Left ventricle myocardium superior (tissue), 1 donor: Measurements from ENCODE around the gene ACOT7. TPM values are rescaled to one million over a fixed set of nuclear protein-coding genes. Genes with fewer than 3 reads are reported as not detected.
A peak's percentile ranks its signal among the peaks of the same experiment; 100 is the strongest.

Experiments
- ATAC-seq: fragments of 200-7000 bp; cut with Tn5 transposase; one replicate; pipeline ENCODE4 v1.9.1; 2020; ENCODE audit warnings: mild to moderate bottlenecking, moderate library complexity
- DNase-seq: peaks from one replicate; pipeline ENCODE4 v3.0.0-alpha.2; 2020
- intact Hi-C: fragments of 100-400 bp; cut with micrococcal nuclease; formaldehyde crosslinking; loops from one replicate; pipeline ENCODE4 v1.11.0; 2022
- total RNA-seq: library from RNA; stranded (reverse); fragmentation: NEBNext Ultra II Directional; extraction: Animal tissue kit (Norgen Biotek cat#: 25700); gene quantifications from one replicate; pipeline ENCODE4 v1.2.1, GENCODE V29; 2021
- donor health status: DM: no; HTN: yes; CAD: no; lungs with severe emphysema.

The ACOT7 gene
- total RNA-seq, 1 donor from 2014 or later: 7.8 TPM

DNA sequence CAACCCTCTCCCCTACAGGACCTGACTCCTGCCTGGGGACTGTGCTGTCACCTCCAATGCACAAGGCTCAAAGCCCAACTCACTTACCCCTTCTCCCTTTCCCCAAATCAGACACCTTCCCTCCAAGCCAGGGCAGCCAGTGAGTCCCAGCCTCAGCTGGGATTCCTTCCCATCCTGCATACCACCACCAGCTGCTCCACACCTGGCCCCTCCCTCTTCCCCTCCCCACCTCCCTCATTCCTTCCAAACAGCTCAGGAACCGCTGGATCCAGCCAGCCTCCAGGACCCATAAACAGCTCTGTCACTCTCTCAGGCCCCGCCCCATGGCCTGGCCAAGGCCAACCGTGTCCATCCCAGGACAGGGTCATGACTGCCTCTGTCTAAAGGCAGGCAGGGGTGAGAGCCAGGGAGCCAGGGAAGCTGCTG lies 41.4 kb downstream of the ACOT7 start:
- ATAC-seq (no peak), DNase-seq (no peak)
- intact Hi-C loops: no loop called here

DNA sequence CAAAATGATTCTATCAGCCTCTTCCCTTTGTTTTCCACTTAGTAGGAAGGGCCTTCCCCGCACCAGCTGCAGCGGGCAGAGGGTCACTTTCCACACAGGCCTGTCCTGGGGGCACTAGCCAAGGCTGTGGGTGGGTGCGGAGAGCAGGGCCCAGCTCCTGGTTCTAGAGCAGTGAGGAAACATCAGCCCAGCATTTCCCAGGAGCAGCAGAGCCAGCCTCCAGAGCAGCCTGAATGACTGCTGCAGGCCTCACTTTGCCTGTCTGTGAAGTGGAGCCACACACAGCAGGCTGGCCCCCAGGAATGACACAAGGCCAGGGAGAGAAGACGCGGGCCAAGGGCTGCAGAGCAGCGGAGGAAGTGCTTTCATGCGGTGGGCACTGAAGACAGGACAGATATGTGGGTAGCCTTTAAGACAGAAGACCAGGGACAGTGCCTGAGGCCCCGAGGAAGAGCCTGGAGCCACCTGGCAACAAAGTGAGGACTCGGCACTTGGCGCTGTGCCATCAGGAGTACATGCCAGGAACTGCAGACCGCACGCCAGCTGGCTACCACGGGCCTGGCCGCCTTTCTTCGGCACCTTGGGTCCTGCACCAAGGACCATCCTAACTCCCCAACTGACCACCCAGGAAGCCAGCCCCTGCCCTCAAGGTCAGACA lies 42.0 kb downstream of the ACOT7 start:
- intact Hi-C loops: no loop called here
- peak; percentile 77 for DNase-seq
- ATAC-seq: peak; percentile 37

DNA sequence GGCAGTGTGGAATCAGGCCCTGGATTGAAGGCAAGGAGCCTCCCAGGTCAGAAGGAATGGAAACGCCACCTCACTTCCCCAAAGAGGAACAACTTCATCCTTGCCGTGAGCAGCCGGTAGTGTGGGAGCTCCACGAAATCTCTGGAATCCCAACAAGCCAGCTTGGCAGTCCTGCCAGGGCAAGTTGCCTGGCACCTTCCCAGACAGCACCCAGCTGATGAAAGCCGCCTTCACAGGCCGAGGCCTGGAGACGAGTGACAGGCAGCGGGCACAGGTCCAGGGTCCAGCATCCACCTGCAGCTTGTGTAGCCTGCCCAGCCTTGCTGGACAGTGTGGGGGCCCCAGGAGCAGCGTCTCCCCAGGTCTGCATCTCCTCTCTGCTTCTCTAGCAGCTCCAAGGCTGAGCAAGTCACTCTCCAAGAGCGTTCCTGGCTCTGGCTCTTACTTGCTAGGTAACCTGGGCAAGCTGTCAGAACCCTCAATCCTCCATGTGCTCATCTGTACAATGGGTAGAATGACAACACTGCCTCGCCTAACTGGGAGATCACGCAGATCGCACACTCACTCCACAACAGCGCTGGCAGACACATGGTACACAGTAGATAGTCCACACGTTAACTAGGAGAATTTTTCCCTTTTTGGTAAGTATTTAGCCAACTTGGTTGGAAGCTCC lies 43.0 kb downstream of the ACOT7 start:
- peak; percentile 92 for DNase-seq
- peak; percentile 68 for ATAC-seq
- intact Hi-C loops: no loop called here

DNA sequence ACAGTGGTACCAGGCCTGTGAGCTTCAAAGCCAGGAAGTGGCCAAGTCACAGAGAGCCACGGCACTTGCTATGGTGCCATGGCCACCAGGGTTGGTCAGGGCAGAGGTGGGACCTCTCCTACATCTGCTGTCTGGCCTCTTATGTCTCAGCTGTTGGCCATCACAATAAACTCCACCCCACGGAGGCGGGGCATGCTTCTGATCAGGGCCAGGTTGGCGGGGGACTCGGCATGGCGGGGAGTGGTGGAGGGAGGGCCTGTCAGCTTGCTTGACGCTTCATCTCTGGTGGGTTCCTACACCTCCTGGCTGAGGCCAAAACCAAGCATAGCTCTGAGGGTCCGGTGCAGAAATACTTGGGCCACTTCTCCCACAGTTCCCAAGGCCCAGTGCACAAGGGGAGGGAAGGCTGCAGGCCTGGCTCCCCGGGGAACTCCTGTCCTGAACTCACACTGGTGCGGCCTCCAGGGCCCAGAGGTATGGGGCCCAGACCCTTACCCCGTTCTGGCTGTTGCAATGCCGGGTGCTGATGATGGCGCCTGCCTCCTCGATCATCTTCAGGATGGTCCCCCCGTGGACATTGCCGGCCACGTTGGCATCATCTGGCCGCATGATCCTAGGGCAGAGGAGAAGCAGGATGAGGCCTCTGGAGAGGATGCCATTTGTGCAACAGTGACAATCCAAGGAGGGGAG lies 44.2 kb downstream of the ACOT7 start:
- intact Hi-C loops: loop anchor here (10.0 kb wide), 1 partner anchor 105 kb away; the partner anchor contains the start of gene HES3

DNA sequence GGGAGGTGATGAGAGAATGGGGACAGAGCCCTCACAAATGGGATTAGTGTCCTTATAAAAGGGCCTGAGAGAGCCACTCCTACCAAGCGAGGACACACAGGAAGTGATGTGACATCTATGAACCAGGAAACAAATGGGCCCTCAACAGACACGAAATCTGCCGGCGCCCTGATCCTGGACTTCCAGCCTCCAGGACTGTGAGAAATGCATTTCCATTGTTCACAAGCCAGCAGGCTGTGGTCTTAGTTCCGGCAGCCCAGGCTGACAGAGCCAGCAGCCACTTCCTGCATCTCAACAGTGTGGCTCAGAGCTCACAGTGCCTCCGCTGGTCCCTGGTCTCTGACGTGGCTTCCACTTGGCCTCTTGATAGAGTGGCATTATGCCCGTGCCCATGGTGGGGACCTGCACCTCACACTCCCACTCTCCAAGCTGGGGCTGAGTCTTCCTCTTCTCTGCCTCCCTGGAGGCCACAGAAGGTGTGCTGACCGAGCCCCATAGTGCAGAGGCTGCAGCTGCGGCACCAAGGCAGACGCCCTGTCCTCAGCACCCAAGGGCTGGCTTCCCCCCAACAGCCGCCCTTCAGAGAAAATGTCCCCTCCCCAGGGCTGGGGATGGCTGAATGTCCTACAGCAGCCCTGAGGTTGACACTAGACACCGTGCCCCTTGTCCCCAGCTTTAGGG lies 44.9 kb downstream of the ACOT7 start:
- intact Hi-C loops: loop anchor here (10.0 kb wide), 1 partner anchor 104 kb away; the partner anchor contains the start of gene HES3
- peak; percentile 50 for DNase-seq
- ATAC-seq: peak; percentile 3

More for the DNA sequence above, 44.2 kb downstream of the ACOT7 start:
- DNase-seq (no peak), ATAC-seq (no peak)

DNA sequence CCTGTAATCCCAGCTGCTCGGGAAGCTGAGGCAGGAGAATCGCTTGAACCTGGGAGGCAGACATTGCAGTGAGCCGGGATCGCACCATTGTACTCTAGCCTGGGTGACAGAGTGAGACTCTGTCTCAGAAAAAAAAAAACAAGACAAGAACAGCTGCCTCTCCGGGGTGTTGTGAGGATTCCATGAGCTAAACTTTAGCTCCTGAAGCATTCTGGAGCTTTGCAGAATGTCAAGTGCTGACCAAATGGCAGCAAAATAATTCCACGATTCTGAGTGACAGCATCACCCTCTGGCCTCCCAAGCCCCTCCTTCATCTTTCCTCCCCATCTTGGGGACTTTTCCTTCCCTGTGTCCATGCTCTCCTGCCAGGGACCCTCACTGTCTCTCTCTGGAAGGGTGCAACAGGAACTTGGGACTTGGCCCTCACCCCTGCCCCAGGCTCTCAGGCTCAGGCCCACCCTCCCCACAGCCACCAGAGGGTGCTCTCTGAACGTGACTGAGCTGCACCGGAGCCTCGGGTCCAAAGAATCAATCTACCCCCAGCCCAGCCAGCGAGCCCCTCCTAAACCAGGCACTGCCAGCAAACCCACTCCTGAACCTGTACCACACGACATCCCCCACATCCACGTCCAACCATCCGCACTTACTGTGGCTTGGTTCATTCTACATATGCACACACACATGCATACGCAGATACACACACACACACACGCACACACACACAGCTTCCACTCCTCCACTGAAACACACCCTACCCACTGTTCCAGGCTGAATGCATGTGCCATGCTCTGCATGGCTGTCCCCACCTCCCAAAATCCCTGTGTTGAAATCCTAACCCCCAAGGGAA lies 45.7 kb downstream of the ACOT7 start:
- intact Hi-C loops: loop anchor here (10.0 kb wide), 1 partner anchor 103 kb away; the partner anchor contains the start of gene HES3
- ATAC-seq (peak; percentile 26), DNase-seq (peak; percentile 63)

DNA sequence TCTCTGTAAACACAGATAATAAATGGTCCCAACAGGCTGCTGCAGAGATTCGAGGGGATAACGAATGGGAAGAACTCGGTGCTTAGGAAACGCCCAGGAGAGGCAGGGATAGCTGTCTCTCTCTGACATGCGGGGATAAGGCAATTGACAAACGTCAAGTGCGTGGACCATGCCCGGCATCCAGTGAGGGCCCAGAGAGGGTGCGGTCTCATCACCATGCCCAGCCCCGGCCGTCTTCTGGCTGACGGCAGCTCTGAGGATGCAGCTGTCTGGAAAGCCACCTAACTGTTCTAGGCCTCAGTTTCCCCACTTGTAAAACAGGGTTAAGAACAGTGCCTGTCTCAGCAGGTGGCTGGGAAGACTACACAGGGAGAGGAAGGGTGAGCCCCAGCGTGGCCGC lies 48.1 kb downstream of the ACOT7 start:
- DNase-seq (no peak), ATAC-seq (no peak)
- intact Hi-C loops: loop anchor here (10.0 kb wide), 1 partner anchor 101 kb away; the partner anchor contains the start of gene HES3

DNA sequence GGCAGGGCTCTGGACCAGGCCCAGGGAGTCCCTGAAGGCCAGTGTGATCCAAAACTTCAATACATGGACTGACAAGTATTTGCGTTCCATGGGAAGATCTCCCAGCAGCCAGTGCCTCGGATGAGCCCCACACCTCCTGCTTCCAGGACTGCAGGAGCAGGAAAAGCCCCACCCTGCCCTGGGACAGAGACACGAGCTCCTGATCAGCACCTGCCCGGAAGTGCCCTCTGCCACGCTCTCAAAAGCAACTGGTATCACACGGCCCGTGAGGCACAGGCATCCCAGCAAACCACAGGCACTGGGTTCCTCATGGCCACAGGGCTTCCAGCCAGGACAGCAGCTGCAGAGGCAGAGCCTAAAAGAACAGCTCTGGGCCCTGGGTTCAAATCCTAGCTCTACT lies 48.6 kb downstream of the ACOT7 start:
- ATAC-seq (no peak), DNase-seq (no peak)
- intact Hi-C loops: loop anchor here (10.0 kb wide), 1 partner anchor 100 kb away; the partner anchor contains the start of gene HES3

DNA sequence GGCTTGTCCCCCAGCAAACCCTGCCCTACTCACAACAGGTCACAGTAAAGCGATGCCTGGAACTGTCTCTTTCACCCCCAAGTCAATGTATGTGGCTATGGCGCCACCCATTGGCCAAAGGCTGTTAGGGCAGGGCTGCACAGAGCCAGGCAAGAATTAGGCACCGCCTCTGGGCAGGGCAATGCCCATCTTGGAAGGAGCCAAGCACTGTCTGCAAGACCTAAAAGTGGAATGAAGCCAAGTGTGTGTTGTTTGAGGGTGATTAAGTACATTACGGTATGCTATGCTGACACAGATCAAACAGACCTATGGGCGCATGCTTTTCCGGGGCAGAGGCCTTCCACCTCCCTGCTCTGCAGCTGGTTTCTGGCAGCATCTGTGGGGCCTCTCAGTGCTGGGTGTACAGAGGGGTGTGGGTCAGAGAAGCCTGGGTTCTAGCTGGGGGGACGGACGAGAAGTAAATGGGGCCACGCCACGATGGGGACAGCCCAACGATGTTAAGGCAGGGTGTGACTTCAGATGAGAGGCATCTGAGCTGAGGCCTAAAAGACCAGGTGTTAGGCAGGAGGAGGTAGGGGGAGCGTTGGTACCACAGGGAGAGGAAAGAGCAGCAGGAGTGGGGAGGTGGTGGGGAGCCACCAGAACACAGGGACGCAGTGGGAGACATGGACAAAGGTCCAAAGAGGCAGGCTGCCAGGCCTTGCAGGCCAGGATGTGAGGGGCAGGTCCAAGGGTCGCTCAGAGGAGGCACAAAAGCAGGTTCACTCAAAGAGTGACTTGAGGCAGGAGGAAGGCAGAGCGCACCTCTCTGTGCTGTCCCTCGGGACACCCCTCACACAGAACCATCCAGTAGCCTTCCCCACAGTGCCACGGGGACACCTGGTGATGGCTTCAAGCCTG lies 49.8 kb downstream of the ACOT7 start:
- ATAC-seq (peak; percentile 85), DNase-seq (peak; percentile 79)
- intact Hi-C loops: loop anchor here (10.0 kb wide), 1 partner anchor 99 kb away; the partner anchor contains the start of gene HES3

DNA sequence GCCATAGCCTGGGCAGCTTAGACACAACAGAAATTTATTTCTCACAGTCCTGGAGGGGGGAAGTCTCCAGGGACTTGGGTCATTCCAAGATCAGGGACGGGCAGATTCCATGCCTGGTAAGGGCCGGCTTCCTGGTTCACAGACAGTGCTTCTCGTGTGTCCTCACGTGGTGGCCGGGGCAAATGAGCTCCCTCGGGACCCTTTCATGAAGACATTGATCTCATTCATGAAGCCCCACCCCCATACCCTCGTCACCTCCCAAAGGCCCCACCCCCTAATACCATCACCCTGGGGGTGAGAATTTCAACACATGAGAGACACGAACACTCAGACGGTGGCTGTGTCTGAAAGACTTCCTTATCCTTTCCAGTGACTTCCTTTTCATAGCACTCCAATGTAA lies 51.5 kb downstream of the ACOT7 start:
- ATAC-seq: no peak
- intact Hi-C loops: loop anchor here (10.0 kb wide), 1 partner anchor 97 kb away; the partner anchor contains the start of gene HES3
- no peak for DNase-seq

DNA sequence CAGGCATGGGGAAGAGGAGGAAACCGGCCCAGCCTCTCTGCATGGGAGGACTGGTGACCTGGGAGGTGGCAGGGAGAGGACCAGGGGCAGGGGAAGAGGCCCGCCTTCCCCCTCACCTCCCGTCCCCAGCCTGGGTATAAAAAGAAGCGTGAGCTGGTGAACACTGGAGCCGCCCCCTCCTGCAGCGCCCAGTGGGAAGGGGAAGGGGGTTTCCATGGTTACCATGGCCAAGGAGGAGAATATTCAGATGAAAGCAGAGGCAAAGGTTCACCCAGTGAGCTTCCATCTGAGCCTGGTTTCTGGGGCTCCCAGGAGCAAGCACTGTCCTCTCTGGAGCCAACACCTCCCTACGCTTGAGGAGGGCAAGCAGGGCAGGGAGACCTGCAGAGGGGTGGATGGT lies 54.9 kb downstream of the ACOT7 start:
- ATAC-seq (no peak), DNase-seq (no peak)
- intact Hi-C loops: no loop called here

DNA sequence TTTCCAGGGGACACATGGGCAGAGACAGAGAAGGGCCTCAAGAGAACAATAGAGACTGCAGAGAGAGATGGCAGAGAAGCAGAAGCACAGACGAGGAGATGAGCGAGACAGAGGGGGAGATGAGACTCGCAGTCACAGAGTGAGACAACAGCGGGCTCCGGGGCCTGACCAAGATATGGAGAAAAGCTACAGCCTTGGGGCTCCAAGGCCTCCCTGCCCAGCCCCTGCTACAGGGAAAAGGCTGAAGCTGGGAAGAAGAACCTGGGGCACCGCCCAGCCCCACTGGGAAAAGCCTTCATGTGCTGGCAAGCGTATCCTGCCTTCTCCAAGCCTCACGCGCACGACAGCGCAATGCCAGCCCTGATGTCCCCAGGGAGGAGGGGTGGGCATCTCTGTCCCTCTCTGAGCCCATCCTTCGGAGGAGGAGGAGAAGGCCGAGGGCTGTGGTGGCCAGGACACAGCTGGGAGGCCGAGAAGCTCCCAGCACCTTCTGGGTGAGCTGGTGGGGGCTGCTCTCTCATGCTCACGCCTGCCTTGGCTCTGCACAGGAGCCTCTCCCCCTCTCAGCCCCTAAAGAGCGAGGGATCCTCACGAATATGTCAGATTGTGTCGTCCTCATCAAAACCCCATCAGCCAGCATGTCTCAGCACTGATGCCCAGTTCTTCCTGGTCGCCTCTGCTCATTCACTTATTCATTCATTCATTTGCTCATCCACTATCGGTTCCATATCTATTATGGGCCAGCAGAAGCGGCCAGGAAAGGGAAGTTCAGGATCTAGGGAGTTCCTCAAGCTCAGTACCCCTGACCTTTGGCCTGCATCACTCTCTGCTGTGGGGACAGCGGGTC lies 56.6 kb downstream of the ACOT7 start:
- DNase-seq: no peak
- intact Hi-C loops: no loop called here
- no peak for ATAC-seq

DNA sequence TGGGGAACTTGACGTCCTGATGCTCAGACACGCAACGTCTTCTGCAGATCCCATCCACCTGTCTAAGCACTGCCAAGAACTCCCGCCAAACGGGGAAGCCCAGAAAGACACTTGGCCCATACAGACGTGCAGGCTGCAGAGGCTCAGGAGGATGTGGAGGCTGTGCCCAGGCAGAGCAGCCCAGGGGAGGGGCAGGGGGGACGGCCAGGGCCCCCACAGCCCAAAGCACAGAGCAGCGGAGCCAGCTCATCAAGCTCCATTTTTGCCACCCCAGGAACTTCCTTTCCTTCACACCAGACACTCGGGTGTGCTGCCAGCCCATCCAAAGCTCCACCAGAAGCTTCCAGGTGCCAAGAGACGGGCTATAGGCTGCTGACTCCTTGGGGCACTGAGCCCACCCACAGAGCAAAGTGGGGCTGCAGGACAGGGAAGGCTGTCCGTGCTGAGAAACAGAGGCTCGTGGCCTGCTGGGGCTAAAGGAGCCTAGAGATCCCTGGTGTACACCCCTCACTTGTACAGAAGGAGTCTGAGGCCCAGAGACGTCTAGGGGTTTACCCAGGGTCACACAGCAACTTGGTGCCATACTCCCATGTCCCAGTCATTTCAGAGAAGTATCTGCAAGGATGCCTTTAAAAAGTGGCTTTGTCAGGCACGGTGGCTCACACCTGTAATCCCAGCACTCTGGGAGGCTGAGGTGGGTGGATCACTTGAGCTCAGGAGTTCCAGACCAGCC lies 59.1 kb downstream of the ACOT7 start:
- DNase-seq (no peak), ATAC-seq (no peak)
- intact Hi-C loops: no loop called here

DNA sequence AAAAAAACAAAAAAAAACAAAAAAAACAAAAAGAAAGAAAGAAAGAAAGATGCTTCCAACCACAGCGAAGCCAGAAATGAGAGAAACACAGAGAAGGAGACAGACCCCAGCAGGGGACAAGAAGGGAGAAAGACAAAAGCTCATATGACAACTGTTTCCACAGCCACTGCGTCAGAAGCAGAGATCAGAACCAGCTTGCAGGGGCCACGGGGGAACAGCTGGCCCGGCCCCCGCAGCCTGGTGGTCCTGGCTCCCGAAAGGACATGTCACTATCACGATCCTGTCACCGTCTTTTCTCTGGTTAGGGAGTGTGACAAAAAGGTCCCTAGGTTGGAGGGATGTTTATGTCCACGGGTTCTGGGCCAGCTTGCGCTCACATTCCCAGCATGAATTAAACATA lies 60.7 kb downstream of the ACOT7 start:
- intact Hi-C loops: no loop called here
- ATAC-seq (no peak), DNase-seq (no peak)

DNA sequence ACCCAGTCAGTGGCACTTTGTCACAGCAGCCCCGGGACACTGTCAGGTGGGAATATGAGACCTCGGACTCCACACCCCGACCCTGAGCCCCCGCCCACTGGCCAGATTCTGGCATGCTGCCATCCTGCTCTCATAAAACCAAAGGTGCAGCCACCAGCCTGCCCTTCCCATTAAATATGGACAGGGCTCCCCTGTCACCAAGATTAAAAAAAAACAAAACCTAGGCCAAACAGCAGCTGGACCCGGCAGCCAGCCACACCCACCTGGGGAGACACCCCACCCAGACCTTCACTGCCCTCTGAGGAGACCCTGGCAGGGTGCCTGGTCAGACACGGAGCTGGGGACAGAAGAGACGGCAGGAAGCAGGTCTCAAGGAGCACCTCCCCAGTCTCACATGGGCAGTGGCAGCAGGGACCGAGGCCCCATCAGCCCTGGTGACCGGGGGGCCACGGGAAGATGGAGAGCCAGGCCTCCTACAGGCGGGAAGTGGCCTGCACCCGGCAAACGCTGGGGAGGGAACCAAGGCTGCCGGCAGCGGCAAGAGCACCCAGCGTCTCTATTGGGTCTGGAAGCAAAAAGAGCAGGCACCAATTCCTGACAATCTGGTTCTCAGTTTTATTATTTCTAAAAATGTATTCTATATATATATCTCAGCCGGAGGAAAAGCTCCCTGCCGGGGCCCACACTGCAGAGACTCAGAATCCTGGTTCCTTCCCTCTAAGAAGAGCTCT lies 61.9 kb downstream of the ACOT7 start:
- DNase-seq (no peak), ATAC-seq (no peak)
- intact Hi-C loops: no loop called here
